GM12801 (cell line): ENCODE results near the gene FMN2.

ENCODE experiments used
- CTCF ChIP-seq: IDR thresholded peaks from one replicate; pipeline ENCODE4 v1.5.1; 2011; ENCODE audit warnings: control low read depth; ENCODE audit not compliant: insufficient read length; ENCODE audit errors: extremely low read depth

Gene FMN2

GRCh38 chr1:240280560-240281322 lies 189.1 kb downstream of the FMN2 start:
- no peak for TF ChIP-seq CTCF

GRCh38 chr1:240282061-240282830 lies 190.6 kb downstream of the FMN2 start:
- no peak for TF ChIP-seq CTCF

GRCh38 chr1:240284656-240285414 lies 193.2 kb downstream of the FMN2 start:
- TF ChIP-seq CTCF, result no peak

GRCh38 chr1:240285540-240285939 lies 193.9 kb downstream of the FMN2 start:
- TF ChIP-seq CTCF, result no peak

DNA sequence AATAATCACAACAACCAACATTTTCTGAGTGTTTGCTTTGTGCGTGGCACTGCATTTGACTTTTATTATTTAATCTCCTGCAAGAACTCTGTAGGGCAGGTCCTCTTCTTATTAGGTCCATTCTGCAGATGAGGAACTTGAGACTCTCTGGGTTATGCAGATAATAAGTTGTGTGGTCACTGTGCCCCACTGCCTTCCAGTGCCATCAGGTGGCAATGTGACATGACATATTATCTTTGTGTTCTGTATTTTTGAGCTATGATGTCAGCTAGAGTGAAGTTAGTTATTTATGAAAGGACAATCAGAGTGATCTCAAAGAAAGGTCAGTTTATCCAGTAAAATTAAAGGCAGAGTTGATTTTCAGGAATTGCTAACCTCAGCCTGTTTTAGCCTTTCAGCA lies 196.0 kb downstream of the FMN2 start:
- no peak for TF ChIP-seq CTCF

- no peak for TF ChIP-seq CTCF
Observed at GRCh38 chr1:240293706-240294105, 202.0 kb downstream of the FMN2 start.

- no peak for TF ChIP-seq CTCF
Observed at GRCh38 chr1:240294566-240294965, 202.9 kb downstream of the FMN2 start.
